ENCODE data around the gene SF3A2.

DNA sequence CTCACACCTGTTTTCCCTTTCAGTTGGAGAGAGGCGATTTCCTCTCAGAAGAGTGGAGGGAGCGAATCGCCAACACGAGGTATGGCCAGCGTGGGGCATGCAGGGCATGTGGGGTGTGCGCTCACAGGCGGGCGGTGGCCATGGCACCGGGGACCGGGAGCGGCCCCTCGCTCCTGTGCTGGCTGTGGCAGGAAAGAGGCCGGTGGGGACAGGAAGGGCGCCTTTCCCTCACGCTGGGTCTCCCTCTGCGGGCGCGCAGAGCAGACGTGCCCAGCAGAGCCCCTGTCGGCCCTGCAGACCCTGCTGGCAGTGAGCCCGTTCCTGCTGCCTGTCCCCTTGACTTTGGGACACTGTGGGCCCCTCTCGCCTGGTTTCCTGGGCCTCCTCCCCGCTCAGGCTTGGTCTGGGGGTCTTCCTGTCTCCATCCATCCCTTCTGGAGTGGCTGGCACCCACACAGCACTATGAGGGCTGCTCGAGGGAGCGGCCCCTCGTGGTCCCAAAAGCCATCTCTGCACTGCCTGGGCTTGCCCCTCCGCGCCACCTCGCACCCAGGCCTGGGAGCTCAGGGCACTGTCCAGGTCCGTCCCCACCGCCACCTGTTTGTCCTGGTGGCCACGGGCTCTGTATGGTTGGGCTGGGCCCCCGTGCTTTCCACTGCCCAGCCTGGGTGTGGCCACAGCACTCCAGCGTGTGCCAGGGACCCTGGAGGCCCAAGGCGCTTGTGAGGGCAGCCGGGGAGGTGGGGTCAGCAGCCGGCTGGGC lies 36.6 kb upstream of the SF3A2 start:
- TF ChIP-seq CREB1 (IDR thresholded peaks at IDR 0.05; ENCODE audit: low read depth) (no peak), RAD21 (IDR thresholded peaks at IDR 0.05; ENCODE audit: low read depth) (no peak), ZBTB7A (IDR thresholded peaks at IDR 0.05; ENCODE audit: low read depth) (no peak), YY1 (IDR thresholded peaks at IDR 0.05; ENCODE audit: low read depth) (no peak), CEBPB (IDR thresholded peaks at IDR 0.05) (no peak)
- TF ChIP-seq, protein P1, sequence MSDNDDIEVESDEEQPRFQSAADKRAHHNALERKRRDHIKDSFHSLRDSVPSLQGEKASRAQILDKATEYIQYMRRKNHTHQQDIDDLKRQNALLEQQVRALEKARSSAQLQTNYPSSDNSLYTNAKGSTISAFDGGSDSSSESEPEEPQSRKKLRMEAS (IDR thresholded peaks at IDR 0.05), result no peak
- TF ChIP-seq, protein P2, sequence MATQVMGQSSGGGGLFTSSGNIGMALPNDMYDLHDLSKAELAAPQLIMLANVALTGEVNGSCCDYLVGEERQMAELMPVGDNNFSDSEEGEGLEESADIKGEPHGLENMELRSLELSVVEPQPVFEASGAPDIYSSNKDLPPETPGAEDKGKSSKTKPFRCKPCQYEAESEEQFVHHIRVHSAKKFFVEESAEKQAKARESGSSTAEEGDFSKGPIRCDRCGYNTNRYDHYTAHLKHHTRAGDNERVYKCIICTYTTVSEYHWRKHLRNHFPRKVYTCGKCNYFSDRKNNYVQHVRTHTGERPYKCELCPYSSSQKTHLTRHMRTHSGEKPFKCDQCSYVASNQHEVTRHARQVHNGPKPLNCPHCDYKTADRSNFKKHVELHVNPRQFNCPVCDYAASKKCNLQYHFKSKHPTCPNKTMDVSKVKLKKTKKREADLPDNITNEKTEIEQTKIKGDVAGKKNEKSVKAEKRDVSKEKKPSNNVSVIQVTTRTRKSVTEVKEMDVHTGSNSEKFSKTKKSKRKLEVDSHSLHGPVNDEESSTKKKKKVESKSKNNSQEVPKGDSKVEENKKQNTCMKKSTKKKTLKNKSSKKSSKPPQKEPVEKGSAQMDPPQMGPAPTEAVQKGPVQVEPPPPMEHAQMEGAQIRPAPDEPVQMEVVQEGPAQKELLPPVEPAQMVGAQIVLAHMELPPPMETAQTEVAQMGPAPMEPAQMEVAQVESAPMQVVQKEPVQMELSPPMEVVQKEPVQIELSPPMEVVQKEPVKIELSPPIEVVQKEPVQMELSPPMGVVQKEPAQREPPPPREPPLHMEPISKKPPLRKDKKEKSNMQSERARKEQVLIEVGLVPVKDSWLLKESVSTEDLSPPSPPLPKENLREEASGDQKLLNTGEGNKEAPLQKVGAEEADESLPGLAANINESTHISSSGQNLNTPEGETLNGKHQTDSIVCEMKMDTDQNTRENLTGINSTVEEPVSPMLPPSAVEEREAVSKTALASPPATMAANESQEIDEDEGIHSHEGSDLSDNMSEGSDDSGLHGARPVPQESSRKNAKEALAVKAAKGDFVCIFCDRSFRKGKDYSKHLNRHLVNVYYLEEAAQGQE (IDR thresholded peaks at IDR 0.05; ENCODE audit: low read depth), result no peak
- TF ChIP-seq, protein P3, sequence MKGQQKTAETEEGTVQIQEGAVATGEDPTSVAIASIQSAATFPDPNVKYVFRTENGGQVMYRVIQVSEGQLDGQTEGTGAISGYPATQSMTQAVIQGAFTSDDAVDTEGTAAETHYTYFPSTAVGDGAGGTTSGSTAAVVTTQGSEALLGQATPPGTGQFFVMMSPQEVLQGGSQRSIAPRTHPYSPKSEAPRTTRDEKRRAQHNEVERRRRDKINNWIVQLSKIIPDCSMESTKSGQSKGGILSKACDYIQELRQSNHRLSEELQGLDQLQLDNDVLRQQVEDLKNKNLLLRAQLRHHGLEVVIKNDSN (IDR thresholded peaks at IDR 0.05), result no peak

All from Ishikawa (cell line).